ENCODE data around the gene LCNL1. TPM values are rescaled to one million over a fixed set of nuclear protein-coding genes. Genes with fewer than 3 reads are reported as not detected.

The LCNL1 gene
- total RNA-seq, 1 experiment from 2014 or later, result not detected

- DNase-seq (ENCODE audit: low read depth), result no peak
These were observed 35.5 kb upstream of the LCNL1 start for GRCh38 chr9:136947028-136947891.

- DNase-seq (ENCODE audit: low read depth), result peak; percentile 67
These were observed 34.8 kb upstream of the LCNL1 start for GRCh38 chr9:136947955-136948510.

GRCh38 chr9:136949239-136949816, 33.5 kb upstream of the LCNL1 start:
- DNase-seq (ENCODE audit: low read depth), result no peak

GRCh38 chr9:136949817-136950655, 32.8 kb upstream of the LCNL1 start:
- DNase-seq (ENCODE audit: low read depth), result peak; percentile 98

GRCh38 chr9:136950656-136951276, 32.0 kb upstream of the LCNL1 start:
- DNase-seq (ENCODE audit: low read depth), result no peak

- DNase-seq (ENCODE audit: low read depth), result no peak
These were observed 31.1 kb upstream of the LCNL1 start, which contains the start of gene LCN12 for GRCh38 chr9:136951541-136952320. Gene LCN12, plus strand, starts transcription at chr9:136952273. Its CDS starts 55 bp downstream, at chr9:136952328.

- DNase-seq (ENCODE audit: low read depth), result no peak
These were observed 30.4 kb upstream of the LCNL1 start for GRCh38 chr9:136952321-136952850.

- no peak for DNase-seq (ENCODE audit: low read depth)
These were observed 29.7 kb upstream of the LCNL1 start for GRCh38 chr9:136952876-136953770.

- DNase-seq (ENCODE audit: low read depth), result no peak
These were observed 29.0 kb upstream of the LCNL1 start for GRCh38 chr9:136953771-136954269.

GRCh38 chr9:136954270-136955083, 28.3 kb upstream of the LCNL1 start:
- no peak for DNase-seq (ENCODE audit: low read depth)

- no peak for DNase-seq (ENCODE audit: low read depth)
These were observed 27.4 kb upstream of the LCNL1 start for GRCh38 chr9:136955202-136955942.

GRCh38 chr9:136955943-136956335, 26.9 kb upstream of the LCNL1 start:
- DNase-seq (ENCODE audit: low read depth), result no peak

- no peak for DNase-seq (ENCODE audit: low read depth)
These were observed 26.2 kb upstream of the LCNL1 start for GRCh38 chr9:136956604-136957003.

GRCh38 chr9:136957461-136957860, 25.3 kb upstream of the LCNL1 start:
- no peak for DNase-seq (ENCODE audit: low read depth)

- DNase-seq (ENCODE audit: low read depth), result no peak
These were observed 24.9 kb upstream of the LCNL1 start for GRCh38 chr9:136957901-136958300.

GRCh38 chr9:136958473-136958872, 24.3 kb upstream of the LCNL1 start:
- DNase-seq (ENCODE audit: low read depth), result no peak
